DND-41 (cell line): Measurements from ENCODE around the gene EFNA3.

Experiments
- ATAC-seq: fragments of 200-7000 bp; cut with Tn5 transposase; 3 replicates; pipeline ENCODE4 v1.9.1; 2021; ENCODE audit warnings: low read depth; ENCODE audit not compliant: insufficient read depth
- DNase-seq: peaks from one replicate; pipeline ENCODE4 v3.0.0-alpha.2; 2020
- H2AFZ ChIP-seq: 2 replicates; pipeline ENCODE4 v1.6.0; 2012; ENCODE audit warnings: low read depth, low read length
- H3K27ac ChIP-seq: 2 replicates; pipeline ENCODE4 v1.5.1; 2012; ENCODE audit warnings: low read length, inconsistent platforms
- H3K27me3 ChIP-seq: fragments of 200-600 bp; sonication (generic); 2 replicates; pipeline ENCODE4 v1.6.0; 2012; ENCODE audit warnings: low read length, mild to moderate bottlenecking, inconsistent platforms; ENCODE audit not compliant: insufficient read depth, poor library complexity
- H3K36me3 ChIP-seq: 2 replicates; pipeline ENCODE4 v1.5.1; 2012; ENCODE audit warnings: low read length, inconsistent platforms; ENCODE audit not compliant: insufficient read depth
- H3K4me1 ChIP-seq: 2 replicates; pipeline ENCODE4 v1.5.1; 2012; ENCODE audit warnings: mild to moderate bottlenecking, low read length; ENCODE audit not compliant: insufficient read depth
- H3K4me2 ChIP-seq: 2 replicates; pipeline ENCODE4 v1.6.0; 2012; ENCODE audit warnings: mild to moderate bottlenecking, moderate library complexity, low read length, inconsistent platforms; ENCODE audit not compliant: insufficient read depth
- H3K4me3 ChIP-seq, 2 experiments: fragments of 200-600 bp in 1 of 2; shearing (Covaris generic) in 1 of 2; 2 replicates each; pipeline ENCODE4 v1.5.1; 2012 to 2016; ENCODE audit warnings: inconsistent platforms in 2 of 2, low read length in 2 of 2, mild to moderate bottlenecking in 2 of 2, low read depth in 1 of 2, moderate library complexity in 1 of 2
- H3K79me2 ChIP-seq: 2 replicates; pipeline ENCODE4 v1.6.0; 2012; ENCODE audit warnings: low read length, inconsistent platforms; ENCODE audit not compliant: insufficient read depth
- H3K9ac ChIP-seq: 2 replicates; pipeline ENCODE4 v1.6.0; 2012; ENCODE audit warnings: low read depth, mild to moderate bottlenecking, inconsistent platforms, low read length, moderate library complexity
- H3K9me3 ChIP-seq: 2 replicates; pipeline ENCODE4 v1.5.1; 2012; ENCODE audit warnings: low read length, moderate library complexity, mild to moderate bottlenecking, inconsistent platforms; ENCODE audit not compliant: insufficient read depth, severe bottlenecking
- H4K20me1 ChIP-seq: 2 replicates; pipeline ENCODE4 v1.6.0; 2012; ENCODE audit warnings: low read length; ENCODE audit not compliant: insufficient read depth
- CTCF ChIP-seq: IDR thresholded peaks from 2 replicates; pipeline ENCODE4 v1.5.1; 2012; ENCODE audit warnings: borderline replicate concordance, low read length, moderate library complexity, mild to moderate bottlenecking; ENCODE audit not compliant: poor library complexity, severe bottlenecking; ENCODE audit errors: extremely low read depth
- EZH2 ChIP-seq: IDR thresholded peaks from 3 replicates; pipeline ENCODE4 v1.6.1; 2012; ENCODE audit warnings: borderline replicate concordance, low read depth, mild to moderate bottlenecking, moderate library complexity, low read length, inconsistent platforms; ENCODE audit not compliant: severe bottlenecking

Gene EFNA3

DNA sequence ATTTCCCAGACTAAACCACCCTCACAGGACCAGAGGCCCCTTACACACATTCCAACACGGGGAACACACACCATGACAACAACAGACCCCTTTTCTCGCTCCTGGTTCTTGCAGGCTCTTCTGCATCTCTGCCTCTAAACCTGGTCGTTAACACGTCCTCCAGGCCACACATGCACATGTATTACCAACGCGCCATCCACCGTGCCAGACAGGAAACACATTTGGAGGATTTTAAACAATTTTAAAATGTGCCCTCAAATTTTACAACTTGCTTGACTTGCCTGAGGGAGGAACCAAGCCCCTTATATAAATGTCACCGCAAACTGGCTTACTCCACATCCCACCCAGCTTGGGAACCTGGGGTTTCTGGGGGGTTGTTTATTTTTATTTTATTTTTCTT is 32.2 kb downstream of the EFNA3 start:
- no peak overlapping the region for H3K9ac ChIP-seq
- H3K9me3 ChIP-seq = no peaks in the 10 kb centered on the region
- ATAC-seq = no peak
- no peaks in the 10 kb centered on the region for H4K20me1 ChIP-seq
- no peaks in the 10 kb centered on the region for H3K4me1 ChIP-seq
- H3K4me2 ChIP-seq = no peak overlapping the region
- no peak overlapping the region for H3K27ac ChIP-seq
- H2AFZ ChIP-seq = no peak overlapping the region
- peaks cover 4% of the 10 kb centered on the region for H3K27me3 ChIP-seq
- no peaks in the 10 kb centered on the region for H3K79me2 ChIP-seq
- H3K4me3 ChIP-seq = no peak overlapping the region
- DNase-seq = no peak
- TF ChIP-seq EZH2 (no peak), CTCF (no peak)
- no peaks in the 10 kb centered on the region for H3K36me3 ChIP-seq

DNA sequence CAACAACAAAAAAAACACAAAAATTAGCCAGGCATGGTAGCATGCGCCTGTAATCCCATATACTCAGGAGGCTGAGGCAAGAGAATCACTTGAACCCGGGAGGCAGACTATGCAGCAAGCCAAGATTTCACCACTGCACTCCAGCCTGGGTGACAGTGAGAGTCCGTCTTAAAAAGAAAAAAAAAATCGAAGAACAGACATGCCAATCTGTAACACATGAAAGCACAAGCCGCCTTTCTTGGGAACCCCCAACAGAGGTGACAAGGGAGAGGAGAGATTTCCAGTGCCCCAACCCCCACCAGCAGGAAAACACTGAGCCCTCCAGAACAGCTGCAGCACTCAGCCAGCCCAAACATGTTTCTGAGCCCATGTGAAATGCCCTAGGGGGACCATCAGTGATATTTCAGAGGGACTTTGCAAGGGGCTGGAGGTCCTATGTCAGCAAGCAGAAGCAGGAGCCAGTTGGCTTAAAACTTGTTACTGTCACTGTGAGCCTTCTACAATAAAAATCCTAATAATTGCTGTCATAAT is 34.9 kb downstream of the EFNA3 start:
- no peak overlapping the region for H3K4me2 ChIP-seq
- H2AFZ ChIP-seq = no peak overlapping the region
- no peak for ATAC-seq
- no peaks in the 10 kb centered on the region for H3K9me3 ChIP-seq
- no peaks in the 10 kb centered on the region for H3K4me1 ChIP-seq
- H3K4me3 ChIP-seq = no peak overlapping the region
- peaks cover 7% of the 10 kb centered on the region for H3K27me3 ChIP-seq
- no peak for DNase-seq
- no peaks in the 10 kb centered on the region for H4K20me1 ChIP-seq
- no peaks in the 10 kb centered on the region for H3K36me3 ChIP-seq
- H3K79me2 ChIP-seq = no peaks in the 10 kb centered on the region
- H3K27ac ChIP-seq = no peak overlapping the region
- TF ChIP-seq CTCF (no peak), EZH2 (no peak)
- no peak overlapping the region for H3K9ac ChIP-seq

GRCh38 chr1:155116113-155116764 is 37.6 kb downstream of the EFNA3 start:
- ATAC-seq (no peak), DNase-seq (no peak)
- H3K4me1 ChIP-seq = no peaks in the 10 kb centered on the region
- no peak overlapping the region for H2AFZ ChIP-seq
- no peak overlapping the region for H3K4me2 ChIP-seq
- TF ChIP-seq CTCF (no peak), EZH2 (no peak)
- no peaks in the 10 kb centered on the region for H3K9me3 ChIP-seq
- H3K4me3 ChIP-seq = no peak overlapping the region
- H3K27me3 ChIP-seq = peaks cover 16% of the 10 kb centered on the region
- H3K27ac ChIP-seq = no peak overlapping the region
- no peaks in the 10 kb centered on the region for H3K36me3 ChIP-seq
- no peaks in the 10 kb centered on the region for H4K20me1 ChIP-seq
- no peaks in the 10 kb centered on the region for H3K79me2 ChIP-seq
- H3K9ac ChIP-seq = no peak overlapping the region
